Kidney epithelial cell (primary cell): Measurements from ENCODE around the gene GPC3. TPM values are rescaled to one million over a fixed set of nuclear protein-coding genes. Genes with fewer than 3 reads are reported as not detected.

Experiments
- DNase-seq: peaks from one replicate; pipeline ENCODE4 v3.0.0-alpha.2; 2010; ENCODE audit warnings: low read depth
- H3K27me3 ChIP-seq: 2 replicates; pipeline ENCODE4 v1.6.0; 2011; ENCODE audit warnings: low read length; ENCODE audit not compliant: control insufficient read depth, insufficient read depth
- H3K36me3 ChIP-seq: 2 replicates; pipeline ENCODE4 v1.5.1; 2011; ENCODE audit warnings: low read length; ENCODE audit not compliant: control insufficient read depth, insufficient read depth
- H3K4me3 ChIP-seq: 2 replicates; pipeline ENCODE4 v1.5.1; 2011; ENCODE audit warnings: low read depth, mild to moderate bottlenecking, control low read depth, low read length
- CTCF ChIP-seq: IDR thresholded peaks from 2 replicates; pipeline ENCODE4 v1.5.1; 2011; ENCODE audit warnings: mild to moderate bottlenecking, moderate library complexity, low read length, control low read depth, inconsistent platforms; ENCODE audit not compliant: insufficient read depth, poor library complexity, severe bottlenecking
- total RNA-seq: library from RNA; depleted of rRNA; stranded (reverse); fragments of >200 nt; gene quantifications from 2 replicates; pipeline ENCODE4 v1.2.3, GENCODE V29; 2015

GPC3 gene
- total RNA-seq, 1 donor from 2014 or later: 14.5 TPM

- no peak for TF ChIP-seq CTCF
- Histone ChIP-seq H3K36me3 (no peaks in the 10 kb centered on the region), H3K27me3 (no peaks in the 10 kb centered on the region), H3K4me3 (no peak overlapping the region)
- DNase-seq: no peak
Measured at GRCh38 chrX:134000260-134001245, 15.2 kb upstream of the GPC3 start.

- Histone ChIP-seq H3K4me3 (no peak overlapping the region), H3K27me3 (no peaks in the 10 kb centered on the region), H3K36me3 (no peaks in the 10 kb centered on the region)
- no peak for DNase-seq
- TF ChIP-seq CTCF: no peak
Measured at GRCh38 chrX:133999031-133999705, 13.8 kb upstream of the GPC3 start.

- Histone ChIP-seq H3K4me3 (no peak overlapping the region), H3K27me3 (no peaks in the 10 kb centered on the region), H3K36me3 (no peaks in the 10 kb centered on the region)
- no peak for TF ChIP-seq CTCF
- DNase-seq: no peak
Measured at GRCh38 chrX:133995759-133996158, 10.4 kb upstream of the GPC3 start.

- DNase-seq: no peak
- TF ChIP-seq CTCF: no peak
- no peak overlapping the region for H3K4me3 ChIP-seq
- no peaks in the 10 kb centered on the region for H3K27me3 ChIP-seq
- no peaks in the 10 kb centered on the region for H3K36me3 ChIP-seq
Measured at GRCh38 chrX:133994576-133994975, 9.2 kb upstream of the GPC3 start.

GRCh38 chrX:133992882-133993281 lies 7.5 kb upstream of the GPC3 start:
- DNase-seq: no peak
- no peaks in the 10 kb centered on the region for H3K36me3 ChIP-seq

More at GRCh38 chrX:133992882-133993281, 7.5 kb upstream of the GPC3 start:
- no peak for TF ChIP-seq CTCF
- H3K27me3 ChIP-seq: no peaks in the 10 kb centered on the region
- no peak overlapping the region for H3K4me3 ChIP-seq
